Smooth muscle cell (in vitro differentiated cells): ENCODE data around the gene PLPP1. TPM values are rescaled to one million over a fixed set of nuclear protein-coding genes. Genes with fewer than 3 reads are reported as not detected.

ENCODE experiments used
- DNase-seq: peaks from one replicate; lab custom pipeline; 2025; ENCODE audit not compliant: unreplicated experiment; lab: John Stamatoyannopoulos, UW
- H2AFZ ChIP-seq: fragments of 200-600 bp; sonication (generic); 2 replicates; pipeline ENCODE4 v1.6.0; 2016; ENCODE audit warnings: antibody characterized with exemption, low read depth, mild to moderate bottlenecking
- H3F3A ChIP-seq: fragments of 200-600 bp; sonication (generic); 2 replicates; pipeline ENCODE4 v1.6.0; 2017; ENCODE audit warnings: antibody characterized with exemption, low read depth
- H3K27ac ChIP-seq: fragments of 200-600 bp; sonication (generic); 2 replicates; pipeline ENCODE4 v1.5.1; 2016; ENCODE audit warnings: low read depth, mild to moderate bottlenecking
- H3K27me3 ChIP-seq: fragments of 200-600 bp; sonication (generic); 2 replicates; pipeline ENCODE4 v1.6.1; 2016; ENCODE audit warnings: low read depth, mild to moderate bottlenecking
- H3K36me3 ChIP-seq: fragments of 200-600 bp; sonication (generic); 2 replicates; pipeline ENCODE4 v1.5.1; 2016; ENCODE audit warnings: low read depth
- H3K4me1 ChIP-seq: fragments of 200-600 bp; sonication (generic); 2 replicates; pipeline ENCODE4 v1.5.1; 2016; ENCODE audit warnings: low read depth
- H3K4me2 ChIP-seq: fragments of 200-600 bp; sonication (generic); 2 replicates; pipeline ENCODE4 v1.6.0; 2016; ENCODE audit warnings: mild to moderate bottlenecking
- H3K4me3 ChIP-seq: fragments of 200-600 bp; sonication (generic); 2 replicates; pipeline ENCODE4 v1.5.1; 2016; ENCODE audit warnings: mild to moderate bottlenecking
- H3K79me2 ChIP-seq: fragments of 200-600 bp; sonication (generic); 2 replicates; pipeline ENCODE4 v1.6.0; 2016; ENCODE audit warnings: low read depth, mild to moderate bottlenecking
- H3K9ac ChIP-seq: fragments of 200-600 bp; sonication (generic); 2 replicates; pipeline ENCODE4 v1.6.0; 2016; ENCODE audit warnings: low read depth
- H3K9me3 ChIP-seq: fragments of 200-600 bp; sonication (generic); replicated peaks from 2 replicates; pipeline ENCODE4 v1.5.1; 2016; ENCODE audit warnings: low read depth
- H4K20me1 ChIP-seq: fragments of 200-600 bp; sonication (generic); 2 replicates; pipeline ENCODE4 v1.6.0; 2016; ENCODE audit warnings: low read depth
- CTCF ChIP-seq: fragments of 200-600 bp; sonication (generic); IDR thresholded peaks from 2 replicates; pipeline ENCODE4 v1.5.1; 2017; ENCODE audit warnings: borderline replicate concordance, mild to moderate bottlenecking, antibody characterized with exemption; ENCODE audit not compliant: insufficient read depth, poor library complexity, severe bottlenecking
- WGBS: methylation state at CpG from one replicate; pipeline ENCODE4 v1.1.7; 2016; ENCODE audit warnings: low lambda C conversion rate; 5-methylcytosine and 5-hydroxymethylcytosine counted together
- polyA plus RNA-seq: library from polyadenylated mRNA; unstranded; fragments of >200 nt; fragmentation: Nextera tagmentation; extraction: Ambion mirVana; gene quantifications from 2 replicates; pipeline ENCODE4 v1.2.1, GENCODE V29; 2016
- total RNA-seq: library from RNA; depleted of rRNA; stranded (reverse); fragments of >200 nt; gene quantifications from 2 replicates; pipeline ENCODE4 v1.2.3, GENCODE V29; 2014

Gene PLPP1
- total and polyA plus RNA-seq, 2 experiments from 2014 or later, result 47.2 to 108 TPM

DNA sequence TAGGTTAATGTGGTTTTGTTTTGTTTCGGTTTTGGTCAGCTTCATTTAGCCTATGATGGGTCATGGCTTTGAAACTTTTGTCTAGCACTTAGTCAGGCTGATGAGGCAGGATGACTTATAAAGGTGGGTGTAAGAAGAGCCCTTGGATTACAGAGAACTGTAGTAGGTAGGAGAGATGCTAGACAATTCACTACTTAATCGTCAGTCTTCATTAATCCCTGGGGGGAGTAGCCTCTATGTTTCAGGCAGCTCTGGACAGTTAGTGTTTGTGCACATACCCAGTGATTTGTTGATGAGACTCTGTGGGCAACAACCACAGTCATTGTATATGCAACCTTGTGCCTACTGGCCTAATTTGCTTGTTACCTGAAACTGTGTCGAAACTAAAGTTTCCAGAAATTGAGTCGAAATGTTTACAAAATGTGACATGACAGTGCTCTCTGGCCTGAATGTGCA lies 113.7 kb downstream of the PLPP1 start:
- no peak for TF ChIP-seq CTCF

DNA sequence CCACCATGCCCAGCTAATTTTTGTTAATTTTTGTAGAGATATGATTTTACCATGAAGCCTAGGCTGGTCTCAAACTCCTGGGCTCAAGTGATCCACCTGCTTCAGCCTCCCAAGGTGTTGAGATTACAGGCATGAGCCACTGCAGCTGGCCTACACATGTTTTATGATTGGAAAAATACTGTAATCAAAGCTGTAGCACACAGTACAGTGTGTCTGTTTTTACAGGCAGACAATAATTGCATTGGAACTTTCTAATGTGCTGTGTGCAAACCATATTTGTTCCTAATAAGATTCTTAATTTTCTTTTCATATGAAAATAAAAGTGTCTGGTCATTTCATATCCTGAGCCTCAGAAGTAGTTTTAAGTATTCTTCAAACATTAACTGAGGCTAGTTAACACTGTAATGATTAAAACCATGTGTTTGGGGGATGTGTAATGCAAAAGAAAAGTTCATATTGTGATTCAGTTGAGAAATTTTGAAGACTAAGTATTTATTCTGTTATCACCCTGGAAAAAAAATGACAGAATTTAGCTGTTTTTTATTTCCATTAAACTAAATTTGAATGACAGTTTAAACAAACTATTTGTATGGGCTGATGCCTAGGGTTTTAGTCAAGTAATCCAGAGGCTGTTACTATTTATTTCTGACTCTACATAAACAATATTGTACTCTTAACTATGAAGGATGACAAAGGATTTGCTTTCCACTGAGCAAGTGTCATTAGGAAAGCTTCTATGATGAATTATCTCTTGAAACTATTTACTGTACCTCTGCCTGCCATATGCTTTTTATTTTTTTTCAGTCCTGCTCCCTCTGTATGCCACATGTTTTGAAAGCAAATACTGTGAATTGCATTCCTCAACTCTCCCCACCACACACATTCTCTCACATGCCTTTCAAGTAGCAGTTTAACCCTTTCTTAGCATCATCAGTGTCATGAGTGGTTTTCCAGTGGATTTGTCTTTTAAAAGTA lies 115.5 kb downstream of the PLPP1 start:
- Histone ChIP-seq H3F3A (peaks cover 5% of the 10 kb centered on the region), H3K79me2 (no peaks in the 10 kb centered on the region), H3K4me1 (no peaks in the 10 kb centered on the region), H3K27ac (peak overlapping the region; percentile 12), H4K20me1 (no peaks in the 10 kb centered on the region), H3K9ac (no peak overlapping the region), H3K4me2 (peak overlapping the region; percentile 5), H3K4me3 (no peak overlapping the region), H2AFZ (no peak overlapping the region), H3K36me3 (peaks cover 8% of the 10 kb centered on the region), H3K27me3 (no peaks in the 10 kb centered on the region), H3K9me3 (no peaks in the 10 kb centered on the region)
- DNase-seq, result no peak
- no peak for TF ChIP-seq CTCF

More for the DNA sequence above, 113.7 kb downstream of the PLPP1 start:
- no peaks in the 10 kb centered on the region for H4K20me1 ChIP-seq
- H3K27ac ChIP-seq, result peak overlapping the region; percentile 39
- no peak overlapping the region for H3K4me3 ChIP-seq
- H2AFZ ChIP-seq, result no peak overlapping the region
- H3K27me3 ChIP-seq, result no peaks in the 10 kb centered on the region
- peaks cover 14% of the 10 kb centered on the region for H3F3A ChIP-seq
- H3K4me2 ChIP-seq, result peak overlapping the region; percentile 0
- no peak for DNase-seq
- H3K79me2 ChIP-seq, result no peaks in the 10 kb centered on the region
- H3K9ac ChIP-seq, result no peak overlapping the region
- no peaks in the 10 kb centered on the region for H3K4me1 ChIP-seq
- WGBS, result 70% methylated on average over 4 of the region's 4 CpGs
- H3K36me3 ChIP-seq, result peaks cover 8% of the 10 kb centered on the region
- no peaks in the 10 kb centered on the region for H3K9me3 ChIP-seq

DNA sequence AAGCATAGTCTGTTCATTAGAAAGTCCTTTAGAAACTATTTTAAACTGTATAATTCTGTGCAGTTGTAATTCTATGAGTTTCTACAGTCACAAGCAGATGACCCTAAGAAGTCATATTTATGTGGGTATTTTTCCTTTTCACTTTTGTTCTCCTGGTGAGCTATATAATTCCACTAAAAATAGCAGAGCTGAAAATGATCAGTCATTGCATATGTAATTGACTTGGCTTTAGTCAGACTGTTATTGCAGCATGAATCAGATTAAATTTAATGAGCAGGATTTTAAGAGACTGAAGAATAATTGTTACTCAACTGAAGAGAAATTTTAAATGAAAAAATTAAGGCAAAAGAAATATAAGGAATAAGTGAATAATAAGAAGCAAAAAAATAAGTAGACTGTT lies 118.5 kb downstream of the PLPP1 start:
- Histone ChIP-seq H3K36me3 (peaks cover 7% of the 10 kb centered on the region), H3K4me1 (no peaks in the 10 kb centered on the region), H3K9me3 (no peaks in the 10 kb centered on the region), H3K4me3 (no peak overlapping the region), H3K79me2 (no peaks in the 10 kb centered on the region), H3K27ac (no peak overlapping the region), H2AFZ (no peak overlapping the region), H3K9ac (no peak overlapping the region), H3K4me2 (no peak overlapping the region), H3F3A (peaks cover 5% of the 10 kb centered on the region), H4K20me1 (no peaks in the 10 kb centered on the region), H3K27me3 (no peaks in the 10 kb centered on the region)
- DNase-seq, result no peak
- no peak for TF ChIP-seq CTCF
